ENCODE data around the gene NEK3.
"Not testable (repeated sequence)": the region's sequence is repeated elsewhere in the genome, so short reads cannot be mapped to it uniquely, and the experiment has no call there.

NEK3 gene

DNA sequence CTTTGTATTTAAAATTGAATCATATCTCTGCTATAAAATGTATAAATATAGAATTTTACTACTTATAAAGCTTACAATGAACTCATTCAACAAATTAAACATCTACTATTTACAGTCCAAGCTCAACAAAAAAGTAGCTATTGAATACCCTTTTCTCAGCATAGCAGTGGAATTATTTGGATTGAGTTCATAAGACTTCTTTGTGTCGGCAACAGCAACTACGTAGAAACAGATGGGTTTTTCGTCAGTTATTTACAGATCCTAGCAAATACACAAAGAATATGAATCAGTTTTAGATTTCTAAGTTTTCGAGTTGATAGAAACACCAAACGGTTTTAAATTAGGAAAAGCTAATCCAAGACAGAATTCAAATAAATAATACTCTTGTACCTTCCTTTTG is 10.4 kb upstream of the NEK3 start:
- DNase-seq = no peak

DNA sequence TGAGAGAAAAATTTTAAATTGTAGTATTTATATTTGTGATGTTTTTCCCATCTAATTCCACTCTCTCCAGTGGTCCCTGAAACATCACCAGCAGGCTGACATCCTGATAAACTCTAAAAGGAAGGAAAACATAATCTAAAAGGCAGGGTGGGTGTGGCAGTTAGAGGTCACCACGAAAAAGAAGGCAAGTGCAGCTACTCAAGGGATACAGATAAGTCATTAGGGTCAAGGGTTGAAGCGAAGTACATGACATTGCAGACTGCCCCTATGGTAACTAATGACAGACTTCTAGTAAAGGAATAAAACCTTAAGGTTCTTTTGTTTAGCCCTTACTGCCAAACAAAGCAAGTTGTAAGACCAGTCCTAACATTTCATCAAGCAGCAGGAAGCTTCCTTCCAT is 6.0 kb upstream of the NEK3 start:
- no peak for DNase-seq

DNA sequence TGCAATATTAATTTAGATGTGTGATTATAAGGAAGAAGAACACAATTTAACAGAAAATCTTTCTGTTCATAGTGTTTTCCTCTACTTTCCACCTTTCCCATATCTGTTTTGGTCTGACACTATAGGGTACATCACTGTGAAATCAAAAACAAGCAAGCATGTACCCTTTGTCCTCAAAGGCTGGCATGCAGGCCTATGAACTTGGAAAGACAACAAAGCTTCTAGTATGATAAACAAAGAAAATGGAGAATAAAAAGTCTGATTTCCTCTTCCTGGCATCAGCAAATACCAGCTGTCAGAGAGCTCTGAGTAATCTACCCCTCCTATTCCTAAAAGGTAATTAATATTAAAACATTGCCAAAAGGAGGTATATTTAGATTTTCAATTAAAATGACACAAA is 5.6 kb upstream of the NEK3 start:
- no peak for DNase-seq

DNA sequence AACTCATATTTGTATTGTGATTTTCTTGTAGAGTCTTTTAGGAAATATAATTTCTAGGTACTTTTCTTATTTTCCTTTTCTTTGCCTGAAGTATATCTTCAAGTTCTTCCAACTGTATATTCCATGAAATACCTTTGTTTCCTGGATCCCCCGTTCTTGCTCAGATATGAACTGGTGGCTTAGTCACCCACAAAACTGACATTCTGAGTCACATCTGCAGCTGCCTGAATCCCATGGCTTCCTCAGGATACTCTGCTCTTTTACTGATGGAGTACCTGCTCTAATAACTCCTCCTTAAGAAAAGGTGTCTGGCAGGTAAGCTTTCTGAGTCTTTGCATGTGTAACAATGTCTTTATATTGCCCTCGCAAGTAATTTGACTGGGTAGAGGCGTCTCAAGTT is 4.5 kb upstream of the NEK3 start:
- not testable (repeated sequence) for DNase-seq

DNA sequence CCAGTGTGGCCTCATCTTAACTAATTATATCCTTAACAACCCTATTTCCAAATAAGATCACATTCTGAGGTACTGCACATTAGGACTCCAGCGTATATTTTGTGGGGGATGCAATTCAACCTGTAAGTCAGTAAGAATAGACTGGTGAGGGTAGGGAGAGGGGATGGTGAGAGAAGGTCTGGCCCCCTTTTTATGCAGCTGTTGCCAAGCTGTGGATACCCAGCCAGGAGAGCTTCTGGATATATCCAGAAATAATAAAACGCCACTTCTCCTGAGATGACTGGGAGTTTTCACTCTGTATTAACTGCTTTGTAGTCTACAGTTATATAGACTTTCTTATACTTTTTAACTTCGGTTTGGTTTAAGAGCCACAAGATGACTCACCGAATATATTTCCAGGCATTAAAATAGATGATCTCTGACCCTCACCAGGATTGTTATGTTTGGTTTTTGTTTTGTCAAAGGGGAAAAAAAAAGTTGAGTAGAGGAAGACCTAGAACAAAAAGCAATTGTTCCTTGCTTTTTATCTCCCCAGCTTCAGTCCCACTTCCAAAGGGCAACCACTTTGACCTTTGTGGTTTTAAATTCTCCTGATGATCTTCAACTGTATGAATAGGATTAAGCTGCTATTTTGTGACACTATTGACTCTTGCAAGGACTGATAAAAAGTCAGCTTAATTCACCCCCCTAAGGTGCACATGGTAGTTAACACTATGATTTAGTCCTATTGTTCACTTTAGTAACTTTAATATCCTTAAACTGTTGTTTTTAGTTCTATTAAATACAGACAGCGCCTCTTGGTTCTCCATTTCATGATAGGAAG is 3.1 kb upstream of the NEK3 start:
- no peak for DNase-seq

DNA sequence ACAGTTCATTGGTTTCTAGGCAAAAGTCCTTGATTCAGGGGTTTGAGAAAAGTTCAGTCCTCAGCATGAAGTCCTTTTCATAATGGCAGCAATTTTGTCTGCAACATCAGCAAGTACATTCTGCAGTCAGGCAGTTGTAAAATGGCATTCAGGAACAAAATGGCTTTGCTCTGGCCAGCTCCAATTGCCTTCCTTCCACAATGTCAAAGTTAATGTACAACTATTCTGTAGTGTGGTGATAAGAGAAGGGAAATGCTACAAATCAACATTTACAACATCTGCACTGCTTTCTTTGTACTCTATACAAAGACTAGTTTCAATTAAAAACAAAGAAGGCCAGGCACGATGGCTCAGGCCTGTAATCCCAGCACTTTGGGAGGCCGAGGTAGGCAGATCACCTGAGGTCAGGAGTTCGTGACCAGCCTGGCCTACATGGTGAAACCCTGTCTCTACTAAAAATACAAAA is 1.8 kb upstream of the NEK3 start:
- DNase-seq = no peak

DNA sequence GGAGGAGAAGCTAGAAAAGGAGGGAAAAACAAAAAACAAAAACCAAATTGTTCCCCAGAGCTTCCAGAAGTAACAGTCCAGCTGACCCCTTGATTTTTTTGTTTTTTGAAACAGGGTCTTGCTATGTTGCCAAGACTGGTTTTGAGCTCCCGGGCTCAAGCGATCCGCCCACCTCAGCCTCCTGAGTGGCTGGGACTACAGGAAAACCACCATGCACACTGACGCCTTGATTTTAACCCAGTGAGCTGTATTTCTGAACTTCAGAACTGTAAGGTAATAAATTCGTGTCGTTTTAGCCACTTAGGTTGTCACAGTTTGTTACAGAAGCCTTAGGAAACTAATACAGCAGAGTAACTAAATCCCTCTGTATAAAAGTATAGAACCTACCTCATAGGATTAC is 1.1 kb upstream of the NEK3 start:
- no peak for DNase-seq

DNA sequence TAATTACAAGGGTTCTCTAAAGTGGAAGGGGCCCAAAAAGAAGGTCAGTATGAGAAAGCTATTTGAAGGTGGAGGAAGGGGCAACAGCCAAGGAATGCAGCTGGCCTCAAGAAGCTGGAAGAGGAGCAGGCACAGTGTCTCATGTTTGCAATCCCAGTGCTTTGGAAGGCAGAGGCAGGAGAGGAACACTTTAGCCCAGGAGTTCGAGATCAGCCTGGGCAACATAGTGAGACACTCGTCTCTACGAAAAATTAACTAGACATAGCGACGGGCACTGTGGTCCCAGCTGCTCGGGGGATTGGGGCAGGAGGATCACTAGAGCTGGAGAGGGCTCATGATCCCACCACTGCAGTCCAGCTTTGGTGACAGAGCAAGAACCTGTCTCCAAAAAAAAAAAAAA is 656 bp upstream of the NEK3 start:
- no peak for DNase-seq

DNA sequence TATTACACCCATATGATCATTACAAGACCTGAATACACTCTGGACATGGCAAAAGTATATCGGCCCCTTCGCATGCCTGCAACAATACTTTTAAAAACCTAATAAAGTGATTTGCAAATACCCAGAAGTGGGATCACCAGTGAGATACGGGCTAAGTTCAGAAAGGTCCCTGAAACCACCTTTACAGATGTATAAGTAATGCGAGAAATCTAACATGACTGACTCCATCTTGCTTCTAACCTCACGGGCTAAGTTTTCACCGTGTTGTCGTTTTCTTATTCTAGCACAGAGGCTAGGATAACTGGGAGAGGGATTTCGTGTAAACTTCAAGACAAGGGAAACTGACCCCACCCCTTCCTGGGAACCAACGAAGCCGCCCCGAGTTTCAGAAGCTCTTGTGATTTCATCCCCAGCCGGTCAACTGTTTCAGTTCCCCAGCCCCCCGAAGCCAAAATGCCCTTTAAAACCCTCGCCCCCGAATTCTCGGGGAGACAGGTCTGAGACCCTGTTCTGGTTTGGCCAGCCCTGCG is 703 bp downstream of the NEK3 start:
- no peak for DNase-seq

DNA sequence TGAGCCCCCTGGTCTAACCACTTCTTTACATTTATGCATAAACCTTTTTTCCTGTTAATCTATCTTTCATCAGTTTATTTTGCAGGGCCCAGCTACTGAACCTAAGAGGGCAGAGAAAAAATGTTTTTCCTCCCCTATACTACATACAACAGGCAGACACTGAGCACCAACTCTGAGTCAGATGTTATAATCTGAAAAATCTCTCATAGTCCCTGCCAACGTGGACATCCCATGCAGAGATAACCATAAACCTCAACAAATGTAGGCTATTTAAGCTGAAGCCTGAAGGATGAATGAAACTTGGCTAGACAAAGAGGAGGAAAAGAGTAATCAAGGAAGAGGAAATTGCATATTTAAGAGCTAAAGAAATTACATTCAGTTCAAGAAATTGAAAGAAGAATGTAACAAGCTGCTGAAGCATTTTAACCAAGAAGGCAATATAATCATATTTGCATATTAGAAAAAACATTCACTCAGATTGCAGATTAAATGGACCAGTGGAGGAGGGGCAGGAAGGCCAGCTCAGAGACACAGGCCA is 2.6 kb downstream of the NEK3 start:
- DNase-seq = no peak

DNA sequence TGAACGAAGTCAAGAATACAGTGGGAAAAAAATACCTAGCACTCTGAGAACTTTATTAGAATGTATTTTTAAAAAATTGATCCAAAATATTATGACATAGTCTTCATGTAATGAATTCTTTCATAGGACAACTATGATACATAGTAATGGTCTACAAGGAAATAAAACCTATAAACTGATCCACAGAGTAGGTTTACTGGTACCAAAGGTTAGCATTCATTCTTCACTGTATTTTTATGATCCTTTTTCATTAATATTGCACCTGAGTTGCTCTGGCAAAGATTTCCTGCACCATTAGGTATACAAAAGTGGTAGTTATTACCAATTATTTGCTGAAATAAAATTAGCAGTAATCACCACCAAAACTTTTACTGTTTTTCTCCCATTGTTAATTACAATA is 4.2 kb downstream of the NEK3 start:
- no peak for DNase-seq

DNA sequence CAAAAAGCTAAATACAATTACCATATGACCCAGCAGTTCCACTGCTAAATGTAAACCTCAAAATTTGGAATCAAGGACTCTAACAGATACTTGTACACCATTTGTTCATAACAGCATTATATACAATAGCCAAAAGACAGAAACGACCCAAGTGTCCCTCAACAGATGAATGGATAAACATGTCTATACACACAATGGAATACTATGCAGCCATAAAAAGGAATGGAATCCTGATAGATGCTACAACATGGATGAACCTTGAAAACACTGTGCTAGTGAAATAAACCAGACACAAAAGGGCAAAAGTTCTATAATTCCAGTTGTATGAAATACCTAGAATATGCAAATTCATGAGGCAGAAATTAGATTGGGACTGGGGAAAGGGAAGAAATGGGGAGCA is 12.2 kb downstream of the NEK3 start:
- DNase-seq = no peak

DNA sequence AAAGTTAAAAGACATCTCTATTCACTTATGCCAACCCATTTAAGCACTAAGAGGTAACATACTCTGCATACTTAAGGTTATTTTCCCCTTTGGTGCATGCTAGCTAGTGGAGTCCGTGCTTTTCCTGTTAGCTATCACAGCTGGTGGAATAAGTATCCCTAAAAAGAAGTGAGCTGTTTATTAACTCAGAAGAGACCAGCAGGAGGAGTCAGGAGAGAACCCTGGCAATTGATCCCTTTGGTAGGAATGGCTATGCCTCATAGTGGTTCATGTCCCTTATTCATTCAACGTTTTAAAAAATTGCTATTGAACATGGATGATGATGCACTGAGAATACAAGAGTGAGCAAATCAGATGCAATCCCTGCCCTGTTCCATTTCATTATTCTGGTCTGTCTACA is 18.1 kb downstream of the NEK3 start:
- DNase-seq = no peak

DNA sequence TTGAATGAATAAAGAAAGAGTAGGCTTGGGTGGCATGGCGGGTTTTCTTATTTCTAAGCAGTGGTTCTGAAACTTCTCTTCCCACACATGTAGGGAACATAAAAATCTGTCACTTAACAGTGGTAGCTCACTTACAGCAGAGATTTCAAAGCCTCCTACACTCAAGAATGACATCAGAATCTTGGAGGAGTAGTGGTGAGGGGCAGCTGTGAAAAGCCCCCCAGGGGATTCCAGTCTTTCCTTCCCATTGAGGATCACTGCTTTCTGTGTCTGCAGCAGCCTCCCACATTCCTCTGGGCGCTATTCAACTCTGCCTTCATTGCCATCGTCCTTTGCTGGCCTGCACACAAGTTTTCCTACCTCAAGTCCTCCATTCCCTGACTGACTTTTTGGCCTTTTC is 21.9 kb downstream of the NEK3 start:
- DNase-seq = no peak

DNA sequence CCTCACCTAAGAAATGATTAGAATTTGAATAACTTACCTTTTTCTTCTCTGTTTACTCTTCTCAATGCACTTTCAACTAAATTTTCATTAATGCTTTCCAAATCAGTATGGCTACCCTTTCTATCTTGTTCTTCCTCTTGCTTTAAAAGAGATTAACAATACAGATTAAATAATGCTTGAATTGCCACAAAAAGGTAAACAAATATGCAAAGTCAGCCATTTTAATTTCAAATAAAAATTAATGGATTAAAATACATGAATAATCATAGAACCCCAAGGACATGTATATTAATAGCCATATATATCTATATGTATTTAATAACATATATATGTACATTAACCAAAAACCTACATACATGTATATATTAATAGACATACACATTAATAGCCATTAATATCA is 22.6 kb downstream of the NEK3 start:
- DNase-seq = no peak

DNA sequence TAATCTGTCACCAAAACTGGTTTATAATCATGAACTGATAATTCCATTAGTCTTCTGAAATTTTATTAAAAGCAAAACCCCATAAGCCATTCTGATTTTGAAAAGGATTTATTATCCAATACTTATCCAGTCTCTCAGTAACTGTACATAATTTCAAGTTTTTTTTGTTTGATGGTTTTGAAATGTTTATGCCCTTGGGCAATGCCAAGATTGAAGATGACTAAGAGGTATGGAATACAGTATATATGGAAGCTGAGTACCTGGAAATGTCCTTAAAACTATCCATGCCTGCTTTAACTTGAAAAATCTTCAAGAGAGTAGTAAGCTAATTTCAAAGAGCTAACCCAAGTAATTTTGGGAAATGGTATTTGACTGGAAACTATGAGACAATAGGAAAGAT is 28.8 kb downstream of the NEK3 start:
- no peak for DNase-seq

DNA sequence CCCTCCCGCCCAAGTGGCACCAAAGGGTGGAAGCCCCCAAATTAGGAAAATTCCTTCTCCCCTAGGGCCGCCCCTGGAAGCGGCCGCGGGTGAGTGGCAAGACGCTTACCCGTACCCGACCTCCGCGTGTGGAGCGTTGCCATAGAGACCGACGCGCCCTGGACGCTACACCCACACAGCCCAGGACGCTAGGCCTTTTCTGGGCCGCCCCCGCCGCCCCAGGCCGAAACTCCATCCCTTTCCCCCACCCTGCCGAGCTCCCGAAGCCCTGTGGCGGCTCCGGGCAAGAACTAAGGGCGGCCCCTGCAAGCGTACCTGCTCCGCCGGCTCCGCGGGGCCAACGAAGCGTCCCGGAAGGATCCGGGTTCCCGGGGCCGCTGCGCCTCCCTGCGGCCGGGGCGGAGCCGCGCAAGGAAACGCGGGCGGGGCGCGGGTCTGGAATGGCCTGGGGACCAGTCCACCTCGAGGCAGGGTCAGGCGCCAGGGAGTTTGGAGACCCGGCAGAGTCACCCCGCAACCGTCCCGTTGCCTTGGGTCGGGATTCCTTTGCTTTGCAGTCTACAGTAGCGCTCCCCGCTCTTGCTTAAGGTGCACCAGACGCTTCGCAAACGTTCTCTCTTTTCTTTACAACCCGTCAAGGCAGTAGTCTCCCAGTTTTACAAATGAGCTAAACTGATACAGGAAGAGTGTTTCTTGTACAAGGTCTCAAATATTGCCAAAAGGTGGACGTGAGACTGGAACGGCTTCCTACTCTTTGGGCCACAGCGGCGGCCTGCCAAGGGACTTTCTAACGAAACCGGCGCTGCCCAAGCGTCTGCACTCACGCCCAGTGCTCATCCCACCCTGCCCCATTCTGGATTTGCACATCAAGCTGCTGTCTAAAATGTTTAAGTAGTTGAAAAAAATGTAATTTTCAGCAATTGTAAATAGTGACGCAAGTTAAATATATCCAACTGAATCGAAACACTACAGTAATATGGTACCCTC is 30.4 kb downstream of the NEK3 start, which contains the start of gene NEK5:
NEK5 (minus strand) TSS at position 360 of the 987 bp plus-strand sequence. CDS start 1,591 bp downstream, outside the sequence.
- DNase-seq = peak; percentile 41

DNA sequence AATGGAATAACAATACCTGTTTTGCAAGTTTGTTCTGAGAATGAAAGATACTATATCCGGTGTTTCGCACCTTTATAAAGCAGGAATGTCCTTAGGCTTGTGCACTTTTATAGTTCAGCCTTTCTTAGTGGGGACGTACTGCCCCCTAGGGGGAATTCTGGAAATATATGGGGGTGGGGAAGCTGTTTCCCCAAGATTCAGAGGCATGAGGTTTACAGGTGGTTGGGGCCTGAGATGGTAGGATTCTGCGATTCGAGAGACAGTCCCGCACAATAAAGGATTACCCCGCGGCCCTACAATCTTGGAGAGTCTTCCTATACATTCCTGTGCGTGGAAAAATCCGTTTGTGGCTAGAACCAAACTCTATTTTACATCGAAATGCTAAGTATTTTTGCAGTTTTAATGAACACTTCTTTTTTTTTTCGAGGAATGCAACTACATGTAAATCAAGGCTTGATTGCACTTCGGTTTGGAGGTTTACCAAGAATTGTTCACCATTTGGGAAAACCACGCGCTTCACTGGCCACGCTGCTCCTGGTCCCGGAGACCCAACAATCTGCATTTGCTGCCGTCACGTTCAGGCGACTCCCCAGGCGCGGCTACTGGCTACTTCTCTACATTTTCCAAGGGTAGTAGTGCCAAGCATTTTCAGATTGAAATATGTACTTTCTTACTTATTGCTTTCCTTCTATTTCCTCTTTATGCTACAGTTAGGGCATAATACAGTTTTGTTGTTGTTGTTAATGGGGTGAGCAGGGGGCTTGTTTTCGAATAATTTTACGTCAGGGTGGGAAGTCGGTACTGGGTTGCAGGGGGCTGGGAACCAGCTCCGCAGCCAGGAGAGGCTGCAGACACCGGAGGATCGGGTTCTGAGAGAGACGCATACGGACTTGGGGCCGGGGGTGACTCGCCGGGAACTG is 31.4 kb downstream of the NEK3 start:
- DNase-seq = peak; percentile 23

DNA sequence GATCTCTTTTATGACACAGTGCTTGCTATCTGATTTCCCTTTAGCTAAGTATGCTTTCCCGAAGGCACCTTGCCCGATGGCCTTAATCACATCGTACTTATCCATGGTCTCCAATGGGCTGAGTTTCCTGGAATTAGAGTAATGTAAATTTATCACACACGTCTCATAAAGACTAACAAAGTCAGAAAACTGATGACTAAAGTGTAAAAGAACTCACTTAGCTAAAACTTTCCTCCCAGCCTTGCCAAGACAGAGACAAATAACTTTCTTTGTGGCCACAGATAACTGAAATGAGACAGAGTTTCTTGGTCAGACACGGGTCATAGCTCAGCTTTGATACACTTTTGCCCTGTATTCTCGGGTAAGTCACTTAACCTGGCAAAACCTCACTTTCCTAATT is 32.0 kb downstream of the NEK3 start:
- no peak for DNase-seq

DNA sequence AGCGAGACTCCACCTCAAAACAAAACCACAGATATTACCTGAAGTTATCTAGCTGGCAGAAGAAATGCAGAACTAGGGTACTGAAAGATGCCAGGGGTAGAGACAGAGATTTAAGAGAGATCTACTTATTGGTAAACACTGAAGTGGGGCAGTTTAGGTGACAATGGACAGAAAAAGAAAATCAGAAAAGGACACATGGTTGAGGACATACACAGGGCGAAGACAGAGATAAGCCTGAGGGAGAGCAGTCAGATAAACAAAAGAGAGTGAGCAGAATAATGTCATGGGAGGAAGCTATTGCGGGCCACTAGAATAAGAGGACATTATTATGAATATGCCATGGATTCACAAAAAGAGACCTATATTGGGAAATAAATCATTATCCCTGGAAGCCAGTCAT is 33.9 kb downstream of the NEK3 start:
- no peak for DNase-seq

DNA sequence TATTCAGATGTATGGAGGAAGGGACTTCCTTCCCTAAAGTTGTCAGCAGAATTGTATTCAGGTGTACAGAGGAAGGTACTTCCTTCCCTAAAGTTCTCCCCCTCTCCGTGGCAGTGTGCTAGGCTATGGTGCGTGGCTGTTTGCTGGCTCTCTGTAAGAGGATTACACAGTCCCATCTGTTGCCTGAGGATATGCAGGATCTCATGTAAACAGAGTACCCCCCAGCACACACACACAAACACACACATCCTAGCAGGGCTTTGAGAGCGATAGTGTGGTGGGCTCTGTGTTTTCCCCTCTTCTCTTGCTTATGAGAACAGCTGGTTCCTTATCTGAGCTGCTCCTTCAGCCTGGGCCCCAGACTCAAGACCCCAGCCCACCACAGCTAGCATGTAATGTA is 40.8 kb downstream of the NEK3 start:
- no peak for DNase-seq

DNA sequence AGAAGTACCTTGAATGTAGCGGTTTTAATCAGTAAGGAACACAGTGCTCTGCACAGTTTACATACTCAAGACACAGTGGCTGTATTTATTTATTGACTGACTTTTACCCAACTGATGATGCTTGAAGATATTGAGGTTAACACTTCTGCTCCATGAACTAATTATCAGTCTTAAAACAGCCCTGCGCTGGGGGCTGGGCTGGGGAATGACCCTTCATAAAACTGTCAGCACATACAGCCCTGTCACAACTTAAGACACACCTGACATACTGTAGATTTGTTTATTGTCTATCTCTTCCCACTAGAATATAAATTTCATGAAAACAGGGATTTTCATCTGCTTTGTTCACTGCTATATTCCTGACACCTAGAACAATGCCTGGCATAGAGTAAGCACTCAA is 41.3 kb downstream of the NEK3 start:
- no peak for DNase-seq

All from DMS153 (cell line).